Activated naive CD8-positive, alpha-beta T cell treated with anti-CD3 and anti-CD28 coated beads, Interleukin-2, amount 10 ng/mL, durations not matched to agents 7 days and 5 days (primary cell): ENCODE results near the gene GAN. TPM values are rescaled to one million over a fixed set of nuclear protein-coding genes. Genes with fewer than 3 reads are reported as not detected.
"Not testable (repeated sequence)": the region's sequence is repeated elsewhere in the genome, so short reads cannot be mapped to it uniquely, and the experiment has no call there.

Experiments used
- ATAC-seq: fragments of 150-1000 bp; cut with Tn5 transposase; one replicate; pipeline ENCODE4 v1.10.0; 2021; ENCODE audit warnings: low read depth, moderate library complexity
- POLR2A ChIA-PET: fragments of 350-600 bp; sonication (Branson Sonifier 250); formaldehyde crosslinking; loops from one replicate; lab custom pipeline; 2021; ENCODE audit warnings: antibody characterized with exemption; lab: Charles Lee
- DNase-seq: peaks from one replicate; pipeline ENCODE4 v3.0.0; 2021
- H3K27ac Mint-ChIP-seq: one replicate; pipeline ENCODE4 v1.8.0; 2022; ENCODE audit warnings: mild to moderate bottlenecking, mixed read lengths
- H3K27me3 Mint-ChIP-seq: one replicate; pipeline ENCODE4 v1.8.0; 2022; ENCODE audit warnings: mild to moderate bottlenecking, moderate library complexity, mixed read lengths
- H3K36me3 Mint-ChIP-seq: one replicate; pipeline ENCODE4 v1.8.0; 2021; ENCODE audit warnings: mild to moderate bottlenecking, mixed read lengths
- H3K4me1 Mint-ChIP-seq: one replicate; pipeline ENCODE4 v1.8.0; 2021; ENCODE audit warnings: mixed read lengths
- H3K4me3 Mint-ChIP-seq: one replicate; pipeline ENCODE4 v1.8.0; 2022; ENCODE audit warnings: mild to moderate bottlenecking, moderate library complexity, mixed read lengths
- H3K9me3 Mint-ChIP-seq: one replicate; pipeline ENCODE4 v1.8.0; 2021; ENCODE audit warnings: mixed read lengths
- total RNA-seq, 2 experiments: library from RNA; stranded (reverse); gene quantifications; one replicate each; pipeline ENCODE4 v1.2.3, GENCODE V29; 2021

Gene GAN
- total RNA-seq, 2 experiments from 2014 or later, result 9.0 to 9.3 TPM

DNA sequence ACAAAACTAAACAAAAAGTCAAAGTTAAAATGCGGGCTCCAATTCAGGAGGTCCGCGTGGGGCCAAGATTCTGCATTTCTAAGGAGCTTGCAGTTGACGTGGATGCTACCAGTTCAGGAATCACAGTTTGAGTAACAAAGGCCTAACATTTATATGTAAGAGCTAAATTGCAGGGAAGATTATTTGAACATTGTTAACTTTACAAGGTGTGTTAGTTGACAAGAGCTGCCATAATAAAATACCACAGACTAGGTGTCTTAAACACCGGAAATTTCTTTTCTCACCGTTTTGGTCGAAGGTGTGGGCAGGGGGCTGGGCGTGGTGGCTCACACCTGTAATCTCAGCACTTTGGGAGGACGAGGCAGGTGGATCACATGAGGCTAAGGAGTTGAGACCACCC is 105.0 kb downstream of the GAN start:
- no peak overlapping the region for H3K27ac Mint-ChIP-seq
- ATAC-seq (no peak), DNase-seq (no peak)
- no peaks in the 10 kb centered on the region for H3K36me3 Mint-ChIP-seq
- no peak overlapping the region for H3K4me3 Mint-ChIP-seq
- no peaks in the 10 kb centered on the region for H3K27me3 Mint-ChIP-seq
- POLR2A ChIA-PET, result no interaction called here
- H3K9me3 Mint-ChIP-seq, result no peaks in the 10 kb centered on the region
- H3K4me1 Mint-ChIP-seq, result peaks cover 2% of the 10 kb centered on the region

DNA sequence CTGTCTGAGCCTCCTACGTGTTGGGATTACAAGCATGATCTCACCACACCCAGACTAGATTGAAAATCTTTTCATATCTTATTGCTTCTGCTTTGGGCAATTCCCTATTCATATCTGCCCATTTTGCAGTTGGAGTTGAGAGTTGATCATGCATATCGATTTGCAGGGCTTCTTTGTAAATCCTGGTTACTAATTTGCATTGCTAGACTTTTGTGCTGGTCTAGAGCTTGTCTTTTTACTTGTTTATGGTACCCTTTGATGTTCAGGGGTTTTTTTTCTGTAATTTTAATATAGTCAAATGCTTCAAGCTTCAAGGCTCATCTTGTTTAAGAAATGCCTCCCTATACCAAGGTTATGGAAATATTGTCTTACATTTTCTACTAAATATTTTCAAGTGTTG is 106.4 kb downstream of the GAN start:
- POLR2A ChIA-PET, result no interaction called here
- Mint-ChIP-seq H3K36me3 (peaks cover 2% of the 10 kb centered on the region), H3K4me3 (no peak overlapping the region), H3K27ac (no peak overlapping the region), H3K9me3 (no peaks in the 10 kb centered on the region), H3K27me3 (no peaks in the 10 kb centered on the region), H3K4me1 (peaks cover 4% of the 10 kb centered on the region)
- DNase-seq (no peak), ATAC-seq (no peak)

DNA sequence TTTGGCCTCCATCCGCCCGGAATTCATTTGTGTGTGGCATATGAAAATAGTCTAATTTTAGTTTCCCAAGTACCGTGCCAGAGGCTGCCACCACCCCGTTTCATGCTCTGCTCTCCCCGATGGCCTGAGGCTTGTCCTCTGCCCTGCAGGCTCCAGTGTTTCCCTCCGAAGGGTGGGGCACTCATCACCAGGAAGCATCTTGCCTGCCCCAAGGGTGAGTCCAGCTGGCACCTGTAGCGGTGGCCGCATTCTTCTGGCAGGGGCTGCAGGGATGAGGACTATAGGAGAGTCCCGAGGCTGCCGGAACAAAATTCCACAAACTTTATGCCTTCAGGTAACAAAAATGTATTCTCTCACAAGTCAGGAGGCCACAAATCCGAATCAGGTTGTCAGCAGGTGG is 106.8 kb downstream of the GAN start:
- H3K4me3 Mint-ChIP-seq, result no peak overlapping the region

DNA sequence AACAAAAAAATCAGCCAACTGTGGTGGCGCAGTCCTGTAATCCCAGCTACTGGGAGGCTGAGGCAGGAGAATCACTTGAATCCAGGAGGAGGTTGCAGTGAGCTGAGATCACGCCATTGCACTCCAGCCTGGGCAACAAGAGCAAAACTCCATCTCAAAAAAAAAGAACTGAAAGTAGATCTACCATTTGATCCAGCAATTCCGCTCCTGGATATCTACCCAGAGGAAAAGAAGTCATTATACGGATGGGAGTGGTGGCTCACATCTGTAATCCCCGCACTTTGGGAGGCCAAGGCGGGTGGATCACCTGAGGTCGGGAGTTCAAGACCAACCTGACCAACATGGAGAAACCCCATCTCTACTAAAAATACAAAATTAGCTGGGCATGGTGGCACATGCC is 107.4 kb downstream of the GAN start:
- H3K9me3 Mint-ChIP-seq, H3K27ac Mint-ChIP-seq, H3K36me3 Mint-ChIP-seq, H3K4me1 Mint-ChIP-seq, POLR2A ChIA-PET, H3K4me3 Mint-ChIP-seq, H3K27me3 Mint-ChIP-seq, DNase-seq, ATAC-seq: not testable (repeated sequence)

More for the DNA sequence above, 106.8 kb downstream of the GAN start:
- Mint-ChIP-seq H3K4me1 (peaks cover 4% of the 10 kb centered on the region), H3K27me3 (no peaks in the 10 kb centered on the region), H3K9me3 (no peaks in the 10 kb centered on the region), H3K36me3 (peaks cover 2% of the 10 kb centered on the region), H3K27ac (no peak overlapping the region)
- DNase-seq (no peak), ATAC-seq (no peak)
- POLR2A ChIA-PET, result no interaction called here

DNA sequence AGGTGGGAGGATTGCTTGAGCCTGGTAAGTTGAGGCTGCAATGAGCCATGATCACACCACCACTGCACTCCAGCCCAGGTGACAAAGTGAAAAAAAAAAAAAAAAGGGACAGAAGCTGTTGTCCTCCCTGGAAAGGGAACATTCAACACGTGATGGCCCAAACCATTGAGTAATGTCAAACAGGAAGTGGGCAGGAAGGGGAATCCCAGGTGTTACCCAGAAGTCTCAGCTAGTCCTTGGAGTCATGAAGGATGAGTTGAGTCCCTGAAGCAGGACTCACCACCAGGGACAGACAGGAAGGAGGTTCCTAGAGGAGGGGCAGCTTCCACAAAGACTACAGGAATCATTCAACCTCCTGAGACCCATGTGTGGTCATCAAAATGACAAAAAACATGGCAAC is 110.0 kb downstream of the GAN start:
- peak overlapping the region; percentile 55 for H3K4me3 Mint-ChIP-seq
- peaks cover 2% of the 10 kb centered on the region for H3K36me3 Mint-ChIP-seq
- POLR2A ChIA-PET, result interaction anchor here (0.6 kb wide), 1 partner anchor 292 kb away, joined by 5 read pairs; no protein-coding TSS in a partner anchor

DNA sequence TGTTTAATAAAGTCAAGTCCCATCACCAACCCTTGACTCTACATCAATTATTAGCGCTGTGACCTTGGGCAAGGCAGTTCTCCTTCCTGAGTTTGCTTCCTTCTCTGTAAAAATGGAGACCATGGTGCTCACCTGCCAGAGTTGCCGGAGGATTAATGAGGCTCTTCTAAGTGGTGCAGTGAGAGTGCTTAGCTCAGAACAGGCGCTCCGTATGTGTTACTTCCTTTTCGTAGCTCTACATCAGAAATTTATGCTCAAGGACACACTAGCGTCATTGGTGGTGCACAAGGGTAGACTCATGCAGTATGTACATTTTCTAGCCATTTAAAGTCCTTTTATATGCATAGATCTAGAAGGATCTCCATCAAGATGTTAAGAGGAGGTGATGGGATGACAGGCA is 112.5 kb downstream of the GAN start:
- POLR2A ChIA-PET, result no interaction called here
- no peak overlapping the region for H3K27ac Mint-ChIP-seq
- H3K9me3 Mint-ChIP-seq, result no peaks in the 10 kb centered on the region
- DNase-seq (no peak), ATAC-seq (no peak)
- H3K4me1 Mint-ChIP-seq, result peaks cover 5% of the 10 kb centered on the region
- peaks cover 12% of the 10 kb centered on the region for H3K27me3 Mint-ChIP-seq
- H3K4me3 Mint-ChIP-seq, result no peak overlapping the region
- peaks cover 2% of the 10 kb centered on the region for H3K36me3 Mint-ChIP-seq

More for the DNA sequence above, 110.0 kb downstream of the GAN start:
- Mint-ChIP-seq H3K4me1 (peaks cover 4% of the 10 kb centered on the region), H3K27me3 (peaks cover 12% of the 10 kb centered on the region), H3K27ac (peak overlapping the region; percentile 61), H3K9me3 (no peaks in the 10 kb centered on the region)
- DNase-seq (no peak), ATAC-seq (no peak)

DNA sequence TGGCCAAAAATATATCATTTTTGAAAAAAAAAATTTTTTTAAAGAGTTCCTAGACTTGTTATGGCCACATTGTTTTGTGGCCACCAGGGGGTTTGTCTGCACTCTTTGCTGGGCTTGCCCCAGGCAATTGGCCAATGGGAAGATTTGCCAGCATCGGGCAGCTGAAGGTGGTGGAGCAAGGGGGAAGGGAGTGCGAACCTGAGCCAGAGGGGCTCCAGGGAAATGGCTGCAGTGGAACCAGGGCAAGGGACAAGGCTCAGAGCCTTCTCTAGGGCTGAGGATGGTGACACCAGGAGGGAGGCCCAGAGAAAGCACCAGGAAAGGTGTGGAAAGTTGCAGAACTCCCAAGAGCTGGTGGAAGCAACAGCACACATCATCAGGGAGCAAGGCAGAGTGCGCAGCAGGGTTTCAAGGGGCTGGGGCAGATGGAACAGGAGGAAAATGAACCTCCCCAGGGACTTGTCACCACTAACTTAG is 114.3 kb downstream of the GAN start:
- no peak for DNase-seq
- Mint-ChIP-seq H3K27me3 (peaks cover 12% of the 10 kb centered on the region), H3K4me1 (peaks cover 5% of the 10 kb centered on the region), H3K4me3 (no peak overlapping the region), H3K9me3 (no peaks in the 10 kb centered on the region), H3K36me3 (peaks cover 2% of the 10 kb centered on the region), H3K27ac (peak overlapping the region; percentile 46)
- POLR2A ChIA-PET, result interaction anchor here (0.7 kb wide), 1 partner anchor 121 kb away, joined by 3 read pairs; no protein-coding TSS in a partner anchor
- no peak for ATAC-seq

DNA sequence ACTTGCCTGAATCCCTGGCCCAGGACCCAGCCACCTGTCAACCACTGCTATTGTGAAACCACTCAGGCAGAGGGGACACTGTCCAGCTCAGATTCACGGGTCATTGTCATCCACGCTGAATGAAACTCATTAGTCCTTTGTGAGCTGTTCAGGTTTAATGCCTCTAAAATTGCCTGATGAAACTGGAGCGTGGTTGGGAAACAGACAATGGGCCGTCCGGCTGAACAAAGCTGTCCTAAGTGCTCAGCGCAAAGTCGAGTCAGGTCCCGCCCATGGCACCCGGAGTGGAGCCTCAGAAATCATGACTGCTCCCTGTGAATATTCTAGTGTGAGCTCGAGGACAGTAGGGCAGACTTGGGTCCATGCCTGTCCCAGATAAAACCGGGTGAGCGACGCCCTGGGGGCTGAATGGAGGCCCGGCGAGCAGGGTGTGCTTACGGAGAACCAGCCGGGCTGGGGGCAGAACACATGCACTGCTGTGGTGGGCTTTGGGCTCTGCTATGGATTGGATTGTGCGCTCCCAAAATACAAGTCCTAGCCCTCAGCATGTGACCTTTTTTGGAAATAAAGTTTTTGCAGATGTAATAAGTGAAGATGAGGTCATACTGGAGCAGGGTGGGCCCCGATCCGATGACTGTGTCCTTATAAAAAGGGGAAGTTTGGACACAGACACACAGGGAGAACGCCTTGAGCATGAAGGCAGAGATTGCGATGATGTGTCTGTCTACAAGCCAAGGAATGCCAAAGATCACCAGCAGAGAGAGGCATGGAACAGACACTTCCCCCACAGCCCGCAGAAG is 117.0 kb downstream of the GAN start:
- H3K4me1 Mint-ChIP-seq, result peaks cover 1% of the 10 kb centered on the region
- ATAC-seq, result no peak
- H3K9me3 Mint-ChIP-seq, result no peaks in the 10 kb centered on the region
- no peak overlapping the region for H3K27ac Mint-ChIP-seq
- no peak for DNase-seq
- peaks cover 17% of the 10 kb centered on the region for H3K27me3 Mint-ChIP-seq
- POLR2A ChIA-PET, result interaction anchor here (1.1 kb wide), 1 partner anchor 14 kb away, joined by 3 read pairs; no protein-coding TSS in a partner anchor
- H3K36me3 Mint-ChIP-seq, result no peaks in the 10 kb centered on the region
- H3K4me3 Mint-ChIP-seq, result no peak overlapping the region

DNA sequence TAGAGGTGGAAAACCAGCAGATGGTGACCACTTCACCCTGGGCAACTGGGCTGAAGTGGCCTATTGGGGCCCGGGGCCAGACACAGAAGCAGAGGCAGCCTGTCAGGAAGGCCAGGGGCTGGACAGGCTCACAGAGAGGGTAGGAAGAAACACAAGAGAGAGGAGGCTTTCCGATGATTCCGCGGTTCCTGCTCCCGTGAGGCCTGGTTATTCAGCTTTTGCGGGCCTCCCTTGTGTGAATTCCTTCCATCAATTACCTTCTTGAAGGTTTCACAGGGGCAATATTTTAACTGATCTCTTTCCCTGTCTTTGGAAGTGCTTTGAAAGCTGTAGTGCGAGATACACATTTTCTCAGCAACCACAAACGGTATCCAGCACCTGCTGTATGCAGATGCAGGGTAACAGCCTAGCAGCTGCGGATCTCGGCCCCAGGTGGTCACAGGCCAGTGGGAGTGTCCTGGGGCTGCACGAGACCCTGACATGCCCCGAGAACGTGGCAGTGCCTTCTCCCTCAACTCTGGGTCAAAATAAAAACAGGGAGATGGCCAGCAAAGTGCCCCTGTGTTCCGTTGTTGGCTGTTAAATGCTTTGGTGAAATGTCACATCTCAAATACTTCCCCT is 118.3 kb downstream of the GAN start:
- Mint-ChIP-seq H3K27ac (no peak overlapping the region), H3K36me3 (no peaks in the 10 kb centered on the region), H3K4me1 (peaks cover 3% of the 10 kb centered on the region)

DNA sequence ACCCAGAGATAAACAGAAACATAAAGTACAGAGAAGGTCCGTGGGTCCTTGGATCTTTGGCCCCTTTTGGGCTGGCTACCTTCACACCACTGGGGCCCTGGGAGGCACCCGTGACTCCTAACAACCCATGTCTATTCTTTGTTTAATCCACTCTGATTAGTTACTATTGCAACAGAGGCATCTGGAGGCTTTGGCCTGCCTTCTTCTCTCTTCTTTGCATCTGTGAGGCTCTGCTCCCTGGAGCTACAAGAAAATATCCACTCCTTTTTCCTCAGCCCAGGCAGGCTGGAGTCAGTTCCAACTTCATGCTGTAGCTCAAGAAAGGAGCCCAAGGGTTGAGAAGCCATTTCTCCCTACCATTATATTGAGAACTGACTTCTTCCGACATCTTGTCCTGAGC is 120.3 kb downstream of the GAN start:
- Mint-ChIP-seq H3K27me3 (peaks cover 35% of the 10 kb centered on the region), H3K27ac (no peak overlapping the region), H3K9me3 (no peaks in the 10 kb centered on the region), H3K4me1 (peaks cover 9% of the 10 kb centered on the region), H3K36me3 (no peaks in the 10 kb centered on the region), H3K4me3 (no peak overlapping the region)
- POLR2A ChIA-PET, result no interaction called here
- DNase-seq (no peak), ATAC-seq (no peak)

More for the DNA sequence above, 118.3 kb downstream of the GAN start:
- Mint-ChIP-seq H3K4me3 (no peak overlapping the region), H3K9me3 (no peaks in the 10 kb centered on the region), H3K27me3 (peaks cover 27% of the 10 kb centered on the region)
- POLR2A ChIA-PET, result no interaction called here
- ATAC-seq (no peak), DNase-seq (no peak)

DNA sequence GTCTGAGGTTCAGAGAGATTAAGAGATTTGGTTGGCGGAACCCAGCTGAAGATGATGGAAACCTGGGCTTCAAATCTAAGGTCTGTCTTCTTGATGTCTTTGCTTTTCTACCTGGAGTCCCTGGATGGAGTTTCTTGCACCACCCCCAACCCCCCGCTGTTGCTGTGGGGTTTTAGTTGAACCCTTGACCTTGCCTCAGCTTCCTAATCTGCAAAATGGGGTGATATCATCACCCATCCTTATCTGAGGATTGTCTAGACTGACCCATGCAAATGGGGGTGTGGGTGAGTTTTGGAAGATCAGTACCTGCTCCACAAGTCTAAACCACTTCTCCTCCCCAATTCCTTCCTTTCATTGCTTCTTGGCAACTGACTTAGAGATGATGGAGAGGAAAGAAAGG is 120.8 kb downstream of the GAN start:
- no peak for DNase-seq
- POLR2A ChIA-PET, result no interaction called here
- Mint-ChIP-seq H3K4me3 (no peak overlapping the region), H3K27ac (no peak overlapping the region), H3K9me3 (no peaks in the 10 kb centered on the region), H3K27me3 (peaks cover 39% of the 10 kb centered on the region), H3K4me1 (peaks cover 9% of the 10 kb centered on the region), H3K36me3 (no peaks in the 10 kb centered on the region)
- no peak for ATAC-seq

DNA sequence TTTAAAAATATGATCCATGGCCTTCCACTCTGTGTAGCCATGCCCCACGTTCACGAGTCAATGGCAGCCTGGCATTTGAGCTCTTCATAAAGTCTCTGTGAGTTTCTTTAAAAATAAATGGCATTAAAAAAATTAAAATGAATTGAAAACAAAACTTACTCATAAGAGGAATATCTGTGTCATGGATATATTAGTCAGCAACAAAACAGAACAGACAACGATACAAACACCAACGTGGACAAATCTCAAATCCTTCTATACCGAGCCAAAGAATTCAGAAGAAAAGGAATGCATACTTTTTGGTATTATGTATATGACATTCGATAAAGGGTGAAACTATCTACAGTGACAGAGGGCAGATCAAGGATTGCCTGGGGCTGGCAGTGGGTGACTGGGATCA is 121.6 kb downstream of the GAN start:
- Mint-ChIP-seq H3K4me3 (no peak overlapping the region), H3K36me3 (no peaks in the 10 kb centered on the region), H3K9me3 (no peaks in the 10 kb centered on the region), H3K27me3 (peaks cover 47% of the 10 kb centered on the region), H3K4me1 (peaks cover 9% of the 10 kb centered on the region), H3K27ac (no peak overlapping the region)
- ATAC-seq (no peak), DNase-seq (no peak)
- POLR2A ChIA-PET, result no interaction called here

DNA sequence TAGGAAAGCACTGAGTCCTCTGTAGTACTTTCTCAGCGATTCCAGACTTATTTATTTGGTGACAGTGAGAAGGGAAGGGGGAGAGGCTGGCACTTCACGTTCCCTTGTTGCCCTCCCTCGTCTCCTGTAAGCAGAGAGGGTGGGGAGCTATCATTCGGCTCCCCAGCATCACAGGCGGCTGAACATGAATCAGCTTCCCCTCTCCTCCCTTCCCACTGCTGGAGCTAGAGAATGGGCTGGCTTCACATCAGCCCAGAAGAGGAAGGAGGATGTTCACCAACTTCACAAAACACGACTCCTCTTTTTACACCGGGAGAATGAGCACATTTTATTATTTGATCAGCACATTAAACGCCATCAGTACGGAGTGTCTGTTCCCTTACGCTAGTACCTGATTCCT is 123.1 kb downstream of the GAN start:
- H3K4me1 Mint-ChIP-seq, result peaks cover 11% of the 10 kb centered on the region
- H3K9me3 Mint-ChIP-seq, result no peaks in the 10 kb centered on the region
- DNase-seq (no peak), ATAC-seq (no peak)
- no peak overlapping the region for H3K27ac Mint-ChIP-seq
- peaks cover 62% of the 10 kb centered on the region for H3K27me3 Mint-ChIP-seq
- no peak overlapping the region for H3K4me3 Mint-ChIP-seq
- H3K36me3 Mint-ChIP-seq, result no peaks in the 10 kb centered on the region
- POLR2A ChIA-PET, result no interaction called here
